Measurements from ENCODE around the gene PRRG4. TPM values are rescaled to one million over a fixed set of nuclear protein-coding genes. Genes with fewer than 3 reads are reported as not detected.
"Not testable (repeated sequence)": the region's sequence is repeated elsewhere in the genome, so short reads cannot be mapped to it uniquely, and the experiment has no call there.

The PRRG4 gene
- 0.16 TPM for total RNA-seq

DNA sequence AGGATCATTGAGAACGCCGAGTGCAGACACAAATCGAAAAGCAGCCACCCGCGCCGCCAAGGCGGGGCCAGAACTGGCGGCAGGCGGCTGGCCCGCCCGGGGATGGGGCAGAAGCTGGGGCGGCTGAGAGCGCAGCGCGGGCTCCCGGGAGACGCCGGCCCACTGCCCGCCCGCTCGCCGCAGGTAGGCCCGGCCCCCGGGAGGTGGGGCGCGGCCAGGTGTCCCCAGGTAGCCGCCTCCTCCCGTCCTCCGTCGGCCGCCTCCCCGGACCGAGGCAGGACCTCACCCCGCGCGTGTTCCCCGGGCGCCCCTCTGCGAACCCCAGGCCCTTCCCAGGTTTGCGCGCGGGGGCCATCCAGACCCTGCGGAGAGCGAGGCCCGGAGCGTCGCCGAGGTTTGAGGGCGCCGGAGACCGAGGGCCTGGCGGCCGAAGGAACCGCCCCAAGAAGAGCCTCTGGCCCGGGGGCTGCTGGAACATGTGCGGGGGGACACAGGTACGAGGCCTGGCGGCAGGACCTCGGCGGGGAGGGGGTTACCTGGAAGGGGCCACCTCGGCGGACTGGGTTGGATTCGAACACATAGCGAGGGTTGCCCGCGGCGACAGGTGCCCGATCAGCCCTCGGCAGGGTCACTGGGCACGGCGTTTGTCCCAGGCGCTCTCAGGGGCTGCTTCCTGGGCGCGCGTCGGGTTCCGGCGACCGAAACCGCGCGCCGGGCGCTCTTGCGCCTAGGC is at the start of gene PRRG4:
Gene PRRG4 (plus strand): TSS at position 248 of the 733 bp plus-strand sequence. CDS start 603 bp downstream, outside the sequence.
- no peak for DNase-seq

GRCh38 chr11:32780839-32781238 is 48.9 kb upstream of the PRRG4 start:
- DNase-seq: not testable (repeated sequence)

DNA sequence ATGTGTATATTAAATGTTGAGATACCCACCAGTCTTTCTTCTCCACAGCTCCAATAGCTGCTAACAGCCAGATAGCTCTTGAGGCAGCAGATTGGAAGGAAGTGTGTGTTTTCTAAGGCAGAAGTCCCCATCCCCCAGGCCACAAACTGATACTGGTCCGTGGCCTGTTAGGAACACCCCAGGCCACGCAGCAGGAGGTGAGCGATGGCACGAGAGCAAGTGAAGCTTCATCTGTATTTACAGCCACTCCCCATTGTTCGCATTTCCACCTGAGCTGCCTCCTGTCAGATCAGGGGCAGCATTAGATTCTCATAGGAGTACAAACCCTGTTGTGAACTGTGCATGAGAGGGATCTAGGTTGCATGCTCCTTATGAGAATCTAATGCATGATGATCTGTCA is 48.0 kb upstream of the PRRG4 start:
- no peak for DNase-seq

DNA sequence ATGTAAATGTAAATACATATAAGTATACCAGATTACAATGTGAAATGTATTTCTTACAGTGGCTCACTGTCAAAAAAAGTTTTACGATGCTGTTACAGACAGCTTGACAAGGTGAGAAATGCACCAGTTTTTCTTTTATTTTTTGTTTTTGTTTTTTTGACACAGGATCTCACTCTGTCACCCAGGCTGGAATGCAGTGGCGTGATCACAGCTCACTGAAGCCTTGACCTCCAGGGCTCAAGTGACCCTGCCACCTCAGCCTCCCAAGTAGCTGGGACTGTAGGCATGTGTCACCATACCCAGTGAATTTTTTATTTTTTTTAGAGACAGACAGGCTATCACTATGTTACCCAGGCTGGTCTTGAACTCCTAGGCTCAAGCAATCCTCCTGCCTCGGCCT is 44.5 kb upstream of the PRRG4 start:
- DNase-seq: no peak

GRCh38 chr11:32786811-32787210 is 42.9 kb upstream of the PRRG4 start:
- no peak for DNase-seq

DNA sequence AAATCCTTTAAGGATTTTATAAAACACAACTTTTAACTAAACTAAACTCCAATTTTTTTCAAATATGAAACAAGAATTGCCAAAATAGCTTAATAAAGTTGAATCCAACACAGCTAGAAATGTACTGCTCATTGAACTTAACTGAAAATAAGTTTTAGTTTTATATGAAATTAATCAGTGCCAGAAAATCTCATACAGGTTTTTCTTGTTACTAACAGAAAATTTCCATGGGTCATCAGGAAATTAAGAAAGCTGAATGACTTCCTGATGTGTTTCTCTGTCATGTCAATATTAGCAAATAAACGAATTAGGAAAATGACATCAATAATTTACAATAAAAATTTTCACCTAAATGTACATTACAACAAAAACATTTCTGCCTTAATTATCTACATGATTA is 38.8 kb upstream of the PRRG4 start:
- no peak for DNase-seq

GRCh38 chr11:32792111-32792947 is 37.4 kb upstream of the PRRG4 start:
- DNase-seq: no peak

- peak; percentile 13 for DNase-seq
Observed at GRCh38 chr11:32792948-32793475, 36.7 kb upstream of the PRRG4 start.

- no peak for DNase-seq
Observed at GRCh38 chr11:32794439-32794838, 35.3 kb upstream of the PRRG4 start, which contains the start of gene CCDC73. Gene CCDC73, minus strand, starts transcription at chr11:32794662. Its CDS starts 34,419 bp downstream, at chr11:32760243.

DNA sequence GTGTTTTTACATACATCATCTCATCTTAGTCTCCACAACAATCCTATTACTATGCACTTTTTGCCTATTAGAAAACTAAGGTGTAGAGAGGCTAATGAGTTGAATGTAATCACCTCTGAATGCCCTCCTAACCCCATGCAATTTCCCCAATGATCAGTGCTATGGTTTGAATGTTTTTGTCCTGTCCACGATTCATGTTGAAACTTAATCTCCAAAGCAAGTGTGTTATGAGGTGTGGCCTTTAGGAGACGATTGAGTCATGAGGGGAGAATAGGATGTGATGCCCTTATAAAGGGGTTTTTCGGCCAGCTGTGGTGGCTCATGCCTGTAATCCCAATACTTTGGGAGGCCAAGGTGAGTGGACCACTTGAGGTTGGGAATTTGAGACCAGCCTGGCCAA is 33.3 kb upstream of the PRRG4 start:
- no peak for DNase-seq

DNA sequence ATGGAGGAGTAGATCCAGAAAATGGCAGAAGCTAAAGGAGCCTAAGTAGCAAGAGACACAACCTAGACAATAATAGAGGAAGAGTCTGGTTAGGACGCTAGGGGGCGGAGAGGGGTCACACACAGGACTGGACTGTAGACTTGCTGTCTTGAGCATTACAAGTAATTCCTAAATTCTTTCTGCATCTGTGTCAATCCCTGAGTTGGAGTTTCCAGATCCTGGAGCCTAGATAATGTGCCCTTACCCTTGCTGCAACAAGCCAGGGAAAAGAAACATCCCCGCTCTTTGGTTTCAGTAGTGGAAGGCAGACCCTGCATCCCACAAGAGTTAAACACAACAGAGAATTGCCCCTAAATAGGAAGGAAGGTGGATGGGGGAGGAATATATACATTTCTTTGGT is 20.4 kb upstream of the PRRG4 start:
- no peak for DNase-seq

GRCh38 chr11:32817181-32817851 is 12.4 kb upstream of the PRRG4 start:
- no peak for DNase-seq

DNA sequence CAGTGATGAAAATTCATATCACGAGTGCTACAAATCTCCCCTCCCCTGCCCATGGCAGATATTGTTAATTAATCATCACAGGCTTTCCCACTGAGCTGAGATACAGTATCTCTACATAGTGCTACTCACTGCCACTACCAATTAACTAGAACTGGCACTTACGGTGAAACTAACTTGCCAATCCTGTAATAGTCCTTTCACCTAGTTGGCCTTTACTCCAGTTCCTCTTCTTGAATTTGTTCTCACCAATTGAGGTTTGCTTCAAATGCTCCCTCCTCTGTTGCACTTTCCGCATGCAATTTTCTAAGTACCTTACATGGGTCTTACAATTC is 11.9 kb upstream of the PRRG4 start:
- no peak for DNase-seq

GRCh38 chr11:32819187-32819586 is 10.5 kb upstream of the PRRG4 start:
- DNase-seq: no peak

DNA sequence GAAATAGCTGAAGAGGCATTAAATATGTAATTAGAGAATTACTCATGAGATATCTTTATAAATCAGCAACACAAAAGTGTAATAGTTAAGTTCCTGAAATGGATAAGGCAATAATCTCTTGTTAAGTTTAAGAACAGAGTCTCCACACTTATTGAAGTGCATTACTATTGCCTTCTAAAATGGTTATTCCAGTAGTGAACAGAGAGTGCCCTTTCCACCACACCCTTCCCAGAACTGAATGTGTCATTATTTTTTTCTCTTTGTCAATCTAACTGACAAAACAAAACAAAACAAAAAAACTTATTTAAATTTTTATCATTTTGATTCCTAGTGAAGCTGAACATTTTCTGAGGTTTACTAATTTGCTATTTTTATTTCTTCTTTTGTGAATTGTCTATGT is 9.2 kb upstream of the PRRG4 start:
- no peak for DNase-seq

DNA sequence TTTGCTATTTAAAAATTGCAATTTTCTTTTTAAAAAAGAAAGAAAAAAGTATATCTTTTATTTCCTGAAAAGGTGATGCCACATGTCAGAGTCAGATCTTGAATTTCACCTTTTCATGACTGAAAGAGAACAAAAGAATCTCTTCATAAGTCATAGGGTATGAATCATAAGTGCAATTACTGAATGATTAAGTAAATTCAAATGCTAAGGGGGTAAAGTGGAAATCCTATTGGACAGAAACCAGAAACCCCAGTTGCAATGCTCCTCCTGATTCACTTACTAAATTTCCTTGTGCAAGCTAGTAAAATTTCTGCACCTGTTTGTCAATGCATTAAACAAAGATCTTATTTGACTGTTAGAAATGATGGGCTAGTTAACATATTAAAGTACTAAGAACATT is 8.2 kb upstream of the PRRG4 start:
- no peak for DNase-seq

GRCh38 chr11:32821917-32822560 is 7.7 kb upstream of the PRRG4 start:
- DNase-seq: no peak

DNA sequence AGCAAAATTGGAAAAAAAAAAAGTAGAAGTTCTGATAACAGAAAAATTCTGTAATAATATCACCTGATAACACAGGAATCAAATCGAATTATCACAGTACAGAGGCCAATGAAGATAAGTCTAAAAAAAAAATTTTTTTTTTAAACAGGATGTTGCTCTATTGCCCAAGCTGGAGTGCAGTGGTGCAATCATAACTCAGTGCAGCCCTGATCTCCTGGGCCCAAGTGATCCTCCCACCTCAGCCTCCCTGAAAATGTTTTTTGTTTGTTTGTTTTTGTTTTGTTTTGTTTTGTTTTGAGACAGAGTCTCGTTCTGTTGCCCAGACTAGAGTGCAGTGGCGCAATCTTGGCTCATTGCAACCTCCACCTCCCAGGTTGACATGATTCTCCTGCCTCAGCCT is 6.1 kb upstream of the PRRG4 start:
- not testable (repeated sequence) for DNase-seq

- no peak for DNase-seq
Observed at GRCh38 chr11:32826113-32826512, 3.6 kb upstream of the PRRG4 start.

- no peak for DNase-seq
Observed at GRCh38 chr11:32827276-32827675, 2.5 kb upstream of the PRRG4 start.

GRCh38 chr11:32829157-32829679 is 509 bp upstream of the PRRG4 start:
- DNase-seq: no peak

DNA sequence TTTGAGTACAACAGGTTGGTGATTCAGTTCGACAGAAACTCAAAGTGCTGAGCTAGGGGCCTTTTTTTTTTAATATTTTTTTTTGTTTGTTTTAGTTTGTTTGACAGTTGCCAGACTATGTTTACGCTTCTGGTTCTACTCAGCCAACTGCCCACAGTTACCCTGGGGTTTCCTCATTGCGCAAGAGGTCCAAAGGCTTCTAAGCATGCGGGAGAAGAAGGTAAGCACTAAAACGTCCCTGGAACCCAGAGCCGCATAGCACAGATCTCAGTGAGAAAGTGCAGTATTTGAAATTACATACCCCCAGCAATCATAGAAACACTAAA is 649 bp downstream of the PRRG4 start:
- DNase-seq: no peak

All from occipital lobe (tissue), 2 donors.